RWPE2 (cell line): ENCODE data around the gene IQCH.

Experiments
- ATAC-seq: fragments of 200-7000 bp; cut with Tn5 transposase; 3 replicates; pipeline ENCODE4 v1.9.1; 2021; ENCODE audit warnings: low read depth
- DNase-seq: peaks from one replicate; pipeline ENCODE4 v3.0.0-alpha.2; 2020; ENCODE audit warnings: low spot score
- H3K27ac ChIP-seq: fragments of 450-650 bp; 2 replicates; pipeline ENCODE4 v1.5.1; 2017; ENCODE audit warnings: mild to moderate bottlenecking; ENCODE audit not compliant: poor library complexity, severe bottlenecking
- H3K27me3 ChIP-seq: fragments of 250-450 bp; sonication (Bioruptor Pico); 2 replicates; pipeline ENCODE4 v1.5.1; 2021; ENCODE audit warnings: mild to moderate bottlenecking, moderate library complexity; ENCODE audit not compliant: insufficient read depth, poor library complexity, severe bottlenecking
- H3K36me3 ChIP-seq: fragments of 250-450 bp; sonication (Bioruptor Pico); 2 replicates; pipeline ENCODE4 v1.5.1; 2020; ENCODE audit warnings: low read depth, mild to moderate bottlenecking, moderate library complexity
- H3K4me1 ChIP-seq: fragments of 250-450 bp; sonication (Bioruptor Pico); 2 replicates; pipeline ENCODE4 v1.5.1; 2021; ENCODE audit warnings: mild to moderate bottlenecking, moderate library complexity; ENCODE audit not compliant: insufficient read depth, poor library complexity, severe bottlenecking
- H3K4me3 ChIP-seq: fragments of 250-450 bp; sonication (Bioruptor Pico); 2 replicates; pipeline ENCODE4 v1.5.1; 2021; ENCODE audit warnings: mild to moderate bottlenecking, moderate library complexity; ENCODE audit not compliant: severe bottlenecking
- H3K9me3 ChIP-seq: fragments of 250-450 bp; sonication (Bioruptor Pico); 2 replicates; pipeline ENCODE4 v1.5.1; 2021; ENCODE audit warnings: mild to moderate bottlenecking, moderate library complexity; ENCODE audit not compliant: severe bottlenecking
- TF ChIP-seq, protein P1 (sequence below): fragments of 450-650 bp; IDR thresholded peaks from one replicate; pipeline ENCODE4 v1.5.1; 2017; ENCODE audit warnings: mild to moderate bottlenecking, moderate library complexity; ENCODE audit not compliant: poor library complexity, severe bottlenecking

IQCH gene

GRCh38 chr15:67254238-67255175 lies at the start of gene IQCH, which contains the start of gene AAGAB:
IQCH (plus strand) TSS chr15:67254786; CDS start chr15:67254897, 111 bp downstream.
AAGAB (minus strand) TSS chr15:67254661; CDS start chr15:67254631, 30 bp downstream.
- Histone ChIP-seq H3K9me3 (no peaks in the 10 kb centered on the region), H3K4me1 (peaks cover 16% of the 10 kb centered on the region), H3K27ac (peak within 1 kb of the TSS; percentile 83), H3K36me3 (peaks cover 19% of the 10 kb centered on the region), H3K27me3 (no peaks in the 10 kb centered on the region), H3K4me3 (peak within 1 kb of the TSS; percentile 69)
- DNase-seq (peak; percentile 99), ATAC-seq (peak; percentile 93)
- TF ChIP-seq, protein P1, sequence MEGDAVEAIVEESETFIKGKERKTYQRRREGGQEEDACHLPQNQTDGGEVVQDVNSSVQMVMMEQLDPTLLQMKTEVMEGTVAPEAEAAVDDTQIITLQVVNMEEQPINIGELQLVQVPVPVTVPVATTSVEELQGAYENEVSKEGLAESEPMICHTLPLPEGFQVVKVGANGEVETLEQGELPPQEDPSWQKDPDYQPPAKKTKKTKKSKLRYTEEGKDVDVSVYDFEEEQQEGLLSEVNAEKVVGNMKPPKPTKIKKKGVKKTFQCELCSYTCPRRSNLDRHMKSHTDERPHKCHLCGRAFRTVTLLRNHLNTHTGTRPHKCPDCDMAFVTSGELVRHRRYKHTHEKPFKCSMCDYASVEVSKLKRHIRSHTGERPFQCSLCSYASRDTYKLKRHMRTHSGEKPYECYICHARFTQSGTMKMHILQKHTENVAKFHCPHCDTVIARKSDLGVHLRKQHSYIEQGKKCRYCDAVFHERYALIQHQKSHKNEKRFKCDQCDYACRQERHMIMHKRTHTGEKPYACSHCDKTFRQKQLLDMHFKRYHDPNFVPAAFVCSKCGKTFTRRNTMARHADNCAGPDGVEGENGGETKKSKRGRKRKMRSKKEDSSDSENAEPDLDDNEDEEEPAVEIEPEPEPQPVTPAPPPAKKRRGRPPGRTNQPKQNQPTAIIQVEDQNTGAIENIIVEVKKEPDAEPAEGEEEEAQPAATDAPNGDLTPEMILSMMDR, result no peak

DNA sequence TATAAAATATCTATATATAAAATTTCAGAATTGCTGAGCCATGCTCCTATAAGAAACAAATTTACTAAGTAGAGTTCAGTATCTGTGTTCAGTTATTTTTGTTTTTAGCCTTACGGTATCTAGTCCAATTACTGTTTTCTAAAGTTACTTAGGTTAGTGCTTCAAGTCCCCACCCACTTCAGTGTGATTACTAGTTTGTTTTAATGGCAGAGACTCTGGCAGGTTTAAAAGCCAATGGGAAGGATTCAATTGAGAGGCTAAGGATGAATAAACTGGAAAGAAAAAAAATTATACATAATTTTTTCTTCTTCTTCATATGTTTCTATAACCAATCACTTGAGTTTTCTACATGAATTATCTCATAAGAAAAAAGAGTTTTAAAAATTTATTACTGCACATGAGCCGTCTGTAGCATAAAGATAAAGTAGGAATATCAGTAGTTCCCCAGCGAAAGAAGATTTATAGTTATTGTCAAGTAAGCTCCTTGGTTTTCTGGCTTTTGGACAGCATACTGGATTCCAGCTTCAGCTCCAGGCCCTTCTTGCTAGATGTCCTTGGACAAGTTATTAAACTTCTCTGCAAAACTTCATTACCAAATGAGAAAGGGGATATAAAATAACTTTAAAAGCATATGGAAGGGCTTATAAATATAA lies 46.9 kb upstream of the IQCH start:
- H3K4me1 ChIP-seq, result no peaks in the 10 kb centered on the region
- DNase-seq, result no peak
- H3K27ac ChIP-seq, result no peak overlapping the region
- peaks cover 82% of the 10 kb centered on the region for H3K36me3 ChIP-seq
- TF ChIP-seq, protein P1, result no peak
- no peak overlapping the region for H3K4me3 ChIP-seq
- no peak for ATAC-seq
- H3K9me3 ChIP-seq, result no peaks in the 10 kb centered on the region
- no peaks in the 10 kb centered on the region for H3K27me3 ChIP-seq

- peaks cover 82% of the 10 kb centered on the region for H3K36me3 ChIP-seq
- no peaks in the 10 kb centered on the region for H3K4me1 ChIP-seq
- DNase-seq (no peak), ATAC-seq (no peak)
- TF ChIP-seq, protein P1, result no peak
- no peak overlapping the region for H3K27ac ChIP-seq
- H3K27me3 ChIP-seq, result no peaks in the 10 kb centered on the region
- no peaks in the 10 kb centered on the region for H3K9me3 ChIP-seq
- no peak overlapping the region for H3K4me3 ChIP-seq
Observed at GRCh38 chr15:67208396-67208795, 46.2 kb upstream of the IQCH start.

DNA sequence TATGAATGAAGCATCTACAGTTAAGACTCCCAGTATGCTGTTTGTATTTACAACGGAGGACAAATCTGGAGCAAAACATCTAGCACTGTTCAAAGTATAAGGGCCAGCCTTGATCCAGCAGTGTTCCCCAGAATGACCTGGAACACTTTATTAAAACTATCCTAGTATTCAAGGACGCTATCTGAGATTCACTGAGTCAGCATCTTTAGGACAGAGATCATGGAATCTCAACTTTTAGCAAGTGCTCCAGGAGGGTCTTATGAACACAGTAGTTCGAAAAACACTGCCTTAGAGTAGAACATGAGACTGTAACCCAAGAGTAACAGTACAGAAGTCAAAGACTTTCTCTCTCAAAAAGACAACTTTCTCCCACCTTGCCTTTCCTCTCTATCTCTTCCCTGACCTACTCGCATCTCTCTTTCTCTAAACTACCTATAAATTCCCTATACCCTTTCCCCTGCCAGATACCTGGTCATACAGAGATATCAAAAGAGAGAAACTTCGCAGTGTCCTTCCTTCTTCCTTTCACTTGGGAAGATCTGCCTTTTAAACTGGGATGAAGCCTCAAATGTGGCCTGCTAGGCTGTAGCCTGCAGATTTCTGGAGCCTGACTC lies 43.9 kb upstream of the IQCH start:
- DNase-seq (no peak), ATAC-seq (no peak)
- Histone ChIP-seq H3K4me1 (no peaks in the 10 kb centered on the region), H3K27me3 (no peaks in the 10 kb centered on the region), H3K27ac (no peak overlapping the region), H3K9me3 (no peaks in the 10 kb centered on the region), H3K4me3 (no peak overlapping the region), H3K36me3 (peaks cover 68% of the 10 kb centered on the region)
- TF ChIP-seq, protein P1, result no peak
